COR-L47 (cell line): Measurements from ENCODE around the gene ARF1.
A peak's percentile ranks its signal among the peaks of the same experiment; 100 is the strongest.

ENCODE experiments used
- DNase-seq: peaks from one replicate; lab custom pipeline; 2025; lab: John Stamatoyannopoulos, UW

ARF1 gene

GRCh38 chr1:228088586-228089498 lies 6.3 kb downstream of the ARF1 start:
- DNase-seq = no peak

GRCh38 chr1:228089519-228090380 lies 7.2 kb downstream of the ARF1 start:
- DNase-seq = no peak

- DNase-seq = no peak
These were observed 8.1 kb downstream of the ARF1 start for GRCh38 chr1:228090613-228091081.

- no peak for DNase-seq
These were observed 8.6 kb downstream of the ARF1 start for GRCh38 chr1:228091084-228091483.

GRCh38 chr1:228092342-228093049 lies 10.0 kb downstream of the ARF1 start:
- no peak for DNase-seq

GRCh38 chr1:228093050-228093906 lies 10.8 kb downstream of the ARF1 start:
- no peak for DNase-seq

GRCh38 chr1:228094432-228095016 lies 12.0 kb downstream of the ARF1 start:
- DNase-seq = no peak

- DNase-seq = no peak
These were observed 12.7 kb downstream of the ARF1 start for GRCh38 chr1:228095161-228095560.

GRCh38 chr1:228095938-228096337 lies 13.4 kb downstream of the ARF1 start:
- DNase-seq = no peak

- no peak for DNase-seq
These were observed 14.2 kb downstream of the ARF1 start for GRCh38 chr1:228096416-228097332.

- DNase-seq = no peak
These were observed 15.0 kb downstream of the ARF1 start for GRCh38 chr1:228097333-228098081.

GRCh38 chr1:228098323-228098931 lies 15.9 kb downstream of the ARF1 start:
- DNase-seq = no peak

- no peak for DNase-seq
These were observed 16.8 kb downstream of the ARF1 start for GRCh38 chr1:228099331-228099732.

- no peak for DNase-seq
These were observed 18.5 kb downstream of the ARF1 start for GRCh38 chr1:228100822-228101613.

GRCh38 chr1:228101614-228101993 lies 19.1 kb downstream of the ARF1 start:
- DNase-seq = no peak

- DNase-seq = peak; percentile 48
These were observed 19.7 kb downstream of the ARF1 start for GRCh38 chr1:228101994-228102790.
